Astrocyte (in vitro differentiated cells and primary cell): ENCODE measurements around the gene STARD4. TPM values are rescaled to one million over a fixed set of nuclear protein-coding genes. Genes with fewer than 3 reads are reported as not detected.
A peak's percentile ranks its signal among the peaks of the same experiment; 100 is the strongest.

ENCODE experiments used
- DNase-seq: peaks from one replicate; pipeline ENCODE4 v3.0.0-alpha.2; 2010; ENCODE audit warnings: low read depth
- FAIRE-seq: peaks from 2 replicates; lab custom pipeline; 2011; peaks lifted over from hg19 to GRCh38; lab: Jason Lieb, UNC
- H2AFZ ChIP-seq: 2 replicates; pipeline ENCODE4 v1.6.0; 2012; ENCODE audit warnings: low read depth, low read length, inconsistent platforms
- H3K27ac ChIP-seq: 2 replicates; pipeline ENCODE4 v1.5.1; 2011; ENCODE audit warnings: low read depth, low read length, inconsistent platforms
- H3K27me3 ChIP-seq: 2 replicates; pipeline ENCODE4 v1.6.0; 2011; ENCODE audit warnings: low read length, inconsistent platforms; ENCODE audit not compliant: insufficient read depth
- H3K36me3 ChIP-seq: 2 replicates; pipeline ENCODE4 v1.5.1; 2011; ENCODE audit warnings: low read length, inconsistent platforms; ENCODE audit not compliant: insufficient read depth
- H3K4me1 ChIP-seq: 2 replicates; pipeline ENCODE4 v1.5.1; 2011; ENCODE audit warnings: low read length, inconsistent platforms; ENCODE audit not compliant: insufficient read depth
- H3K4me2 ChIP-seq: 2 replicates; pipeline ENCODE4 v1.6.0; 2012; ENCODE audit warnings: low read length, inconsistent platforms
- H3K4me3 ChIP-seq: 2 replicates; pipeline ENCODE4 v1.5.1; 2011; ENCODE audit warnings: low read depth, mild to moderate bottlenecking, low read length, inconsistent platforms; ENCODE audit not compliant: insufficient read depth
- H3K79me2 ChIP-seq: 2 replicates; pipeline ENCODE4 v1.6.0; 2012; ENCODE audit warnings: mild to moderate bottlenecking, low read length, inconsistent platforms; ENCODE audit not compliant: insufficient read depth
- H3K9ac ChIP-seq: 2 replicates; pipeline ENCODE4 v1.6.0; 2012; ENCODE audit warnings: mild to moderate bottlenecking, low read length, inconsistent platforms
- H3K9me3 ChIP-seq: 2 replicates; pipeline ENCODE4 v1.5.1; 2012; ENCODE audit warnings: low read depth, mild to moderate bottlenecking, low read length, inconsistent platforms; ENCODE audit not compliant: insufficient read depth
- H4K20me1 ChIP-seq: 2 replicates; pipeline ENCODE4 v1.6.0; 2012; ENCODE audit warnings: low read length, inconsistent platforms; ENCODE audit not compliant: insufficient read depth
- H3K27ac Mint-ChIP-seq: one replicate; pipeline ENCODE4 v1.8.0; 2021; ENCODE audit warnings: mild to moderate bottlenecking, mixed read lengths; ENCODE audit not compliant: unreplicated experiment
- H3K27me3 Mint-ChIP-seq: one replicate; pipeline ENCODE4 v1.8.0; 2021; ENCODE audit warnings: low read depth, mixed read lengths; ENCODE audit not compliant: unreplicated experiment
- H3K36me3 Mint-ChIP-seq: one replicate; pipeline ENCODE4 v1.8.0; 2021; ENCODE audit warnings: low read depth, mixed read lengths; ENCODE audit not compliant: unreplicated experiment
- H3K4me1 Mint-ChIP-seq: one replicate; pipeline ENCODE4 v1.8.0; 2021; ENCODE audit warnings: low read depth, mixed read lengths; ENCODE audit not compliant: unreplicated experiment
- H3K4me3 Mint-ChIP-seq: one replicate; pipeline ENCODE4 v1.8.0; 2021; ENCODE audit warnings: mild to moderate bottlenecking, moderate library complexity, mixed read lengths; ENCODE audit not compliant: unreplicated experiment
- H3K9me3 Mint-ChIP-seq: one replicate; pipeline ENCODE4 v1.8.0; 2021; ENCODE audit warnings: mild to moderate bottlenecking, mixed read lengths; ENCODE audit not compliant: unreplicated experiment
- EZH2 ChIP-seq: IDR thresholded peaks from 2 replicates; pipeline ENCODE4 v1.6.1; 2012; ENCODE audit warnings: mild to moderate bottlenecking, low read length, inconsistent platforms; ENCODE audit not compliant: insufficient read depth
- total RNA-seq: library from RNA; stranded (reverse); gene quantifications from 2 replicates; pipeline ENCODE4 v1.2.1, GENCODE V29; 2021
- TF ChIP-seq, protein P1 (sequence below): IDR thresholded peaks from 2 replicates; pipeline ENCODE4 v1.5.1; 2011; ENCODE audit warnings: low read depth, mild to moderate bottlenecking, inconsistent platforms, low read length, moderate library complexity; ENCODE audit not compliant: insufficient read depth

The STARD4 gene
- total RNA-seq, 1 donor from 2014 or later = 84.9 TPM

DNA sequence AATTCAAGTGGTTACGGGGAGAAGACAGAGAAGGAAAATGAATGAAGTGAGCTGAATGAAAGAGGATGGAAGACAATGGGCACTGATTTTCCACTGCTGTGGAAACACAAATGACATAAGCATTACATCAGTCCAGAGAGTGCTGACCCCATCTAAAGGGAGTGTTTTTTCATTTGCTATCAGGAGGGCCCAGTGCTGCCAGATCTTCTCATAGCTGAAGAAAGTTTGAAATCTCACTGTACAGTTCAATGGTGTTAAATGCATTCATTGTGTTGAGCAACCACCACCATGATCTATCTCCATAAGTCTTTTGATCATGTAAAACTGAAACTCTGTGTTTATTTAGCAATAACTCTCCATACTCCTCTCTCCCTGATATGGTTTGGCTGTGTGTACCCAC, 41.5 kb upstream of the STARD4 start:
- Mint-ChIP-seq H3K27me3 (no peaks in the 10 kb centered on the region), H3K4me1 (peaks cover 6% of the 10 kb centered on the region), H3K4me3 (no peak overlapping the region), H3K9me3 (no peaks in the 10 kb centered on the region), H3K36me3 (peaks cover 2% of the 10 kb centered on the region), H3K27ac (no peak overlapping the region)
- H3K27ac ChIP-seq = no peak overlapping the region
- H3K79me2 ChIP-seq = no peaks in the 10 kb centered on the region
- H3K4me2 ChIP-seq = no peak overlapping the region
- no peak for TF ChIP-seq EZH2
- TF ChIP-seq, protein P1, sequence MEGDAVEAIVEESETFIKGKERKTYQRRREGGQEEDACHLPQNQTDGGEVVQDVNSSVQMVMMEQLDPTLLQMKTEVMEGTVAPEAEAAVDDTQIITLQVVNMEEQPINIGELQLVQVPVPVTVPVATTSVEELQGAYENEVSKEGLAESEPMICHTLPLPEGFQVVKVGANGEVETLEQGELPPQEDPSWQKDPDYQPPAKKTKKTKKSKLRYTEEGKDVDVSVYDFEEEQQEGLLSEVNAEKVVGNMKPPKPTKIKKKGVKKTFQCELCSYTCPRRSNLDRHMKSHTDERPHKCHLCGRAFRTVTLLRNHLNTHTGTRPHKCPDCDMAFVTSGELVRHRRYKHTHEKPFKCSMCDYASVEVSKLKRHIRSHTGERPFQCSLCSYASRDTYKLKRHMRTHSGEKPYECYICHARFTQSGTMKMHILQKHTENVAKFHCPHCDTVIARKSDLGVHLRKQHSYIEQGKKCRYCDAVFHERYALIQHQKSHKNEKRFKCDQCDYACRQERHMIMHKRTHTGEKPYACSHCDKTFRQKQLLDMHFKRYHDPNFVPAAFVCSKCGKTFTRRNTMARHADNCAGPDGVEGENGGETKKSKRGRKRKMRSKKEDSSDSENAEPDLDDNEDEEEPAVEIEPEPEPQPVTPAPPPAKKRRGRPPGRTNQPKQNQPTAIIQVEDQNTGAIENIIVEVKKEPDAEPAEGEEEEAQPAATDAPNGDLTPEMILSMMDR = no peak
- no peak overlapping the region for H2AFZ ChIP-seq
- no peak overlapping the region for H3K4me3 ChIP-seq
- no peaks in the 10 kb centered on the region for H3K9me3 ChIP-seq
- FAIRE-seq (peak; percentile 43), DNase-seq (no peak)
- H3K9ac ChIP-seq = no peak overlapping the region
- H3K27me3 ChIP-seq = no peaks in the 10 kb centered on the region
- H4K20me1 ChIP-seq = no peaks in the 10 kb centered on the region
- H3K36me3 ChIP-seq = no peaks in the 10 kb centered on the region
- H3K4me1 ChIP-seq = peaks cover 20% of the 10 kb centered on the region

DNA sequence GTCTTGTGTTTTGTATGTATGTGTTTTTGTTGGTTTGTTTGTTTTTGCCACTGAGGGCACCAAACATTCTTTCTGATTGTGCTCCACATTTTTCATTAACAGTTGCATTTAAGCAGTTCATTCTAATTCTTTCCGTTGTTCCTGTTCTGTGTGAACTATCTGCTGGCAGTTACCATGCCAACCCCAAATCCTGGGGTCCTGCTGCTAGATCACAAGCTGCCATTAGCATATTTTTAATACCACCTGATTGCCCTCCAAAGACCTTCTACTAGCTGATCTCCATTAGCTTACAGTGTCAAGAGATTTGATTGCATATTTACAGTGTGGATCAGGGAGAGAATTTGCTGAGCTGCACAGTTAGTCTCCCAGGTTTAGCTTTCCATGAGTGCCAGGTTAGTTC, 40.6 kb upstream of the STARD4 start:
- no peak overlapping the region for H3K4me3 ChIP-seq
- peaks cover 20% of the 10 kb centered on the region for H3K4me1 ChIP-seq
- H3K27me3 ChIP-seq = no peaks in the 10 kb centered on the region
- H2AFZ ChIP-seq = no peak overlapping the region
- no peak for FAIRE-seq
- H3K9me3 ChIP-seq = no peaks in the 10 kb centered on the region
- no peaks in the 10 kb centered on the region for H3K27me3 Mint-ChIP-seq
- no peak overlapping the region for H3K27ac ChIP-seq
- no peak for DNase-seq
- H3K36me3 Mint-ChIP-seq = peaks cover 2% of the 10 kb centered on the region
- H3K9me3 Mint-ChIP-seq = no peaks in the 10 kb centered on the region
- H3K4me1 Mint-ChIP-seq = peaks cover 6% of the 10 kb centered on the region
- TF ChIP-seq EZH2 = no peak
- TF ChIP-seq, protein P1 = no peak
- no peak overlapping the region for H3K4me3 Mint-ChIP-seq
- H4K20me1 ChIP-seq = no peaks in the 10 kb centered on the region
- H3K9ac ChIP-seq = no peak overlapping the region
- no peaks in the 10 kb centered on the region for H3K36me3 ChIP-seq
- no peaks in the 10 kb centered on the region for H3K79me2 ChIP-seq
- no peak overlapping the region for H3K27ac Mint-ChIP-seq
- no peak overlapping the region for H3K4me2 ChIP-seq

DNA sequence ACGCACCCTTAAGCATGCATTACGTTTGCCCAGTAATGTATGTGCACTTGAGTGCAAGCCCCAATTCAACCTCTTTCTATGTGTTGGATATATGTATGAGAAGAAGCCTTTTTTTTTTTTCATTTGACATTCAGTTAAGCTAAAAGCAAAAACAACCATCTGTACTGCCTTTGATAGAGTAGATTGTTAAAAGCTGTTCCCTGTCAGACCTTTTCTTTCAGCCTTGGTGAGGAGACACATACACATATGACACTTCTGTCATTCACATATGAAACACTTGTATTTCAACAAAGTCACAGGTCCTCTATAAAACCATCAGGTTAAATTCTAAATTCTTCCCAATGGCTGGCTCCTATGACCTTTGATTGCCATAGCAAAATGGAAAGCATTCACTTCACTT, 40.2 kb upstream of the STARD4 start:
- Histone ChIP-seq H3K27ac (no peak overlapping the region), H3K4me2 (peak overlapping the region; percentile 69), H3K27me3 (no peaks in the 10 kb centered on the region), H3K9me3 (no peaks in the 10 kb centered on the region), H3K4me3 (no peak overlapping the region), H3K9ac (peak overlapping the region; percentile 48), H3K79me2 (no peaks in the 10 kb centered on the region), H2AFZ (no peak overlapping the region), H4K20me1 (no peaks in the 10 kb centered on the region), H3K4me1 (peaks cover 20% of the 10 kb centered on the region), H3K36me3 (no peaks in the 10 kb centered on the region)
- TF ChIP-seq EZH2 = no peak
- TF ChIP-seq, protein P1 = no peak
- Mint-ChIP-seq H3K27me3 (no peaks in the 10 kb centered on the region), H3K9me3 (no peaks in the 10 kb centered on the region), H3K4me3 (no peak overlapping the region), H3K36me3 (peaks cover 2% of the 10 kb centered on the region), H3K4me1 (peaks cover 6% of the 10 kb centered on the region), H3K27ac (no peak overlapping the region)
- no peak for DNase-seq
- FAIRE-seq = no peak
